WTC11 (cell line): Measurements from ENCODE around the gene SORCS2. TPM values are rescaled to one million over a fixed set of nuclear protein-coding genes. Genes with fewer than 3 reads are reported as not detected.

Experiments
- ATAC-seq: fragments of 200-7000 bp; cut with Tn5 transposase; 2 replicates; pipeline ENCODE4 v1.10.0; 2021; ENCODE audit warnings: mild to moderate bottlenecking, moderate library complexity
- CTCF ChIA-PET: fragments of 300-600 bp; sonication (Branson Sonifier 250); formaldehyde crosslinking; loops from one replicate; lab custom pipeline; 2021; ENCODE audit warnings: antibody characterized with exemption; lab: Charles Lee
- POLR2A ChIA-PET: fragments of 350-600 bp; sonication (Branson Sonifier 250); formaldehyde crosslinking; loops from one replicate; lab custom pipeline; 2021; ENCODE audit warnings: antibody characterized with exemption; lab: Charles Lee
- DNase-seq: peaks from one replicate; pipeline ENCODE4 v3.0.0; 2021; ENCODE audit warnings: low spot score
- H3K27ac Mint-ChIP-seq: 2 replicates; pipeline ENCODE4 v1.8.0; 2021; ENCODE audit warnings: mixed read lengths
- H3K27me3 Mint-ChIP-seq: 2 replicates; pipeline ENCODE4 v1.8.0; 2021; ENCODE audit warnings: low read depth, mild to moderate bottlenecking, moderate library complexity, mixed read lengths
- H3K36me3 Mint-ChIP-seq: 2 replicates; pipeline ENCODE4 v1.8.0; 2021; ENCODE audit warnings: mixed read lengths
- H3K4me1 Mint-ChIP-seq: 2 replicates; pipeline ENCODE4 v1.8.0; 2022; ENCODE audit warnings: mixed read lengths
- H3K4me3 Mint-ChIP-seq: 2 replicates; pipeline ENCODE4 v1.8.0; 2021; ENCODE audit warnings: mild to moderate bottlenecking, moderate library complexity, mixed read lengths
- H3K9me3 Mint-ChIP-seq: 2 replicates; pipeline ENCODE4 v1.8.0; 2021; ENCODE audit warnings: mixed read lengths
- ATF2 ChIP-seq: sonication (generic); formaldehyde crosslinking; IDR thresholded peaks from 2 replicates; pipeline ENCODE4 v1.8.1; 2022; ENCODE audit warnings: low read depth, missing genetic modification reagents, borderline replicate concordance
- E2F4 ChIP-seq: sonication (generic); formaldehyde crosslinking; IDR thresholded peaks from 2 replicates; pipeline ENCODE4 v1.8.1; 2022; ENCODE audit warnings: low read depth, mild to moderate bottlenecking, moderate library complexity, missing genetic modification reagents, borderline replicate concordance
- ESRRA ChIP-seq: sonication (generic); formaldehyde crosslinking; IDR thresholded peaks from 2 replicates; pipeline ENCODE4 v1.8.1; 2022; ENCODE audit warnings: mild to moderate bottlenecking, missing genetic modification reagents, borderline replicate concordance
- ETV6 ChIP-seq: sonication (generic); formaldehyde crosslinking; IDR thresholded peaks from 2 replicates; pipeline ENCODE4 v1.8.1; 2022; ENCODE audit warnings: mild to moderate bottlenecking, missing genetic modification reagents
- FOXJ3 ChIP-seq: sonication (generic); formaldehyde crosslinking; IDR thresholded peaks from 2 replicates; pipeline ENCODE4 v1.9.0; 2021; ENCODE audit warnings: missing genetic modification reagents, mild to moderate bottlenecking, borderline replicate concordance
- GTF2I ChIP-seq: fragments of 250-450 bp; sonication (Bioruptor Pico); conservative IDR thresholded peaks from 2 replicates; pipeline ENCODE4 v1.4.0; 2021; ENCODE audit warnings: mild to moderate bottlenecking
- HMGA2 ChIP-seq: fragments of 250-450 bp; sonication (Bioruptor Pico); IDR thresholded peaks from 2 replicates; pipeline ENCODE4 v1.4.0; 2021; ENCODE audit warnings: mild to moderate bottlenecking, moderate library complexity
- MXD4 ChIP-seq: fragments of 250-450 bp; sonication (Bioruptor Pico); IDR thresholded peaks from 2 replicates; pipeline ENCODE4 v1.8.0; 2021; ENCODE audit warnings: mild to moderate bottlenecking, moderate library complexity, borderline replicate concordance
- SOX15 ChIP-seq: fragments of 250-450 bp; sonication (Bioruptor Pico); IDR thresholded peaks from 2 replicates; pipeline ENCODE4 v1.9.0; 2021; ENCODE audit warnings: mild to moderate bottlenecking
- TEAD1 ChIP-seq: sonication (generic); formaldehyde crosslinking; IDR thresholded peaks from 2 replicates; pipeline ENCODE4 v1.8.0; 2022; ENCODE audit warnings: mild to moderate bottlenecking, missing genetic modification reagents
- TP53 ChIP-seq: sonication (generic); formaldehyde crosslinking; IDR thresholded peaks from 2 replicates; pipeline ENCODE4 v1.8.1; 2023; ENCODE audit warnings: mild to moderate bottlenecking, missing genetic modification reagents
- ZNF138 ChIP-seq: sonication (generic); formaldehyde crosslinking; conservative IDR thresholded peaks from 2 replicates; pipeline ENCODE4 v1.8.1; 2022; ENCODE audit warnings: mild to moderate bottlenecking, moderate library complexity, missing genetic modification reagents
- ZNF263 ChIP-seq: sonication (generic); formaldehyde crosslinking; IDR thresholded peaks from 2 replicates; pipeline ENCODE4 v1.8.1; 2022; ENCODE audit warnings: low read depth, mild to moderate bottlenecking, moderate library complexity, missing genetic modification reagents
- ZNF281 ChIP-seq: sonication (generic); formaldehyde crosslinking; IDR thresholded peaks from 2 replicates; pipeline ENCODE4 v1.8.0; 2023; ENCODE audit warnings: mild to moderate bottlenecking, missing genetic modification reagents
- ZSCAN18 ChIP-seq: fragments of 250-450 bp; sonication (Bioruptor Pico); IDR thresholded peaks from 2 replicates; pipeline ENCODE4 v2.1.2; 2022; ENCODE audit warnings: mild to moderate bottlenecking, moderate library complexity
- total RNA-seq: library from RNA; stranded (reverse); gene quantifications from 3 replicates; pipeline ENCODE4 v1.2.3, GENCODE V29; 2021
- TF ChIP-seq, protein P1 (sequence below): sonication (generic); formaldehyde crosslinking; IDR thresholded peaks from 2 replicates; pipeline ENCODE4 v1.8.1; 2023; ENCODE audit warnings: mild to moderate bottlenecking, missing genetic modification reagents
- TF ChIP-seq, protein P2 (sequence below): sonication (generic); formaldehyde crosslinking; IDR thresholded peaks from 2 replicates; pipeline ENCODE4 v1.8.1; 2023; ENCODE audit warnings: mild to moderate bottlenecking, missing genetic modification reagents, moderate library complexity
- TF ChIP-seq, protein P3 (sequence below): sonication (generic); formaldehyde crosslinking; conservative IDR thresholded peaks from 2 replicates; pipeline ENCODE4 v1.8.1; 2022; ENCODE audit warnings: mild to moderate bottlenecking, missing genetic modification reagents

The SORCS2 gene
- total RNA-seq, 1 experiment from 2014 or later = 6.6 TPM

GRCh38 chr4:7206385-7206784 lies 14.0 kb downstream of the SORCS2 start:
- Mint-ChIP-seq H3K27ac (peak overlapping the region; percentile 8; the same call in 1 of the 2 replicates), H3K36me3 (no peaks in the 10 kb centered on the region), H3K9me3 (0 out of 2 replicates have a peak, but pooled peaks cover 5% of the 10 kb centered on the region), H3K4me1 (peaks cover 43% of the 10 kb centered on the region), H3K4me3 (no peak overlapping the region), H3K27me3 (no peaks in the 10 kb centered on the region)
- ChIA-PET CTCF (interaction anchor here (0.8 to 3.6 kb wide), 8 partner anchors 12 to 135 kb away, joined by 3 to 17 read pairs (median 4); no protein-coding TSS in a partner anchor), POLR2A (interaction anchor here (0.6 kb wide), 1 partner anchor 1222 kb away, joined by 3 read pairs; no protein-coding TSS in a partner anchor)
- no peak for DNase-seq
- TF ChIP-seq, protein P1, sequence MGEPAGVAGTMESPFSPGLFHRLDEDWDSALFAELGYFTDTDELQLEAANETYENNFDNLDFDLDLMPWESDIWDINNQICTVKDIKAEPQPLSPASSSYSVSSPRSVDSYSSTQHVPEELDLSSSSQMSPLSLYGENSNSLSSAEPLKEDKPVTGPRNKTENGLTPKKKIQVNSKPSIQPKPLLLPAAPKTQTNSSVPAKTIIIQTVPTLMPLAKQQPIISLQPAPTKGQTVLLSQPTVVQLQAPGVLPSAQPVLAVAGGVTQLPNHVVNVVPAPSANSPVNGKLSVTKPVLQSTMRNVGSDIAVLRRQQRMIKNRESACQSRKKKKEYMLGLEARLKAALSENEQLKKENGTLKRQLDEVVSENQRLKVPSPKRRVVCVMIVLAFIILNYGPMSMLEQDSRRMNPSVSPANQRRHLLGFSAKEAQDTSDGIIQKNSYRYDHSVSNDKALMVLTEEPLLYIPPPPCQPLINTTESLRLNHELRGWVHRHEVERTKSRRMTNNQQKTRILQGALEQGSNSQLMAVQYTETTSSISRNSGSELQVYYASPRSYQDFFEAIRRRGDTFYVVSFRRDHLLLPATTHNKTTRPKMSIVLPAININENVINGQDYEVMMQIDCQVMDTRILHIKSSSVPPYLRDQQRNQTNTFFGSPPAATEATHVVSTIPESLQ = no peak
- TF ChIP-seq ZSCAN18 = no peak
- no peak for TF ChIP-seq ZNF138 (CRISPR knock-in tag)
- TF ChIP-seq TEAD1 (CRISPR knock-in tag) = no peak
- no peak for TF ChIP-seq ATF2 (CRISPR knock-in tag)
- TF ChIP-seq, protein P2, sequence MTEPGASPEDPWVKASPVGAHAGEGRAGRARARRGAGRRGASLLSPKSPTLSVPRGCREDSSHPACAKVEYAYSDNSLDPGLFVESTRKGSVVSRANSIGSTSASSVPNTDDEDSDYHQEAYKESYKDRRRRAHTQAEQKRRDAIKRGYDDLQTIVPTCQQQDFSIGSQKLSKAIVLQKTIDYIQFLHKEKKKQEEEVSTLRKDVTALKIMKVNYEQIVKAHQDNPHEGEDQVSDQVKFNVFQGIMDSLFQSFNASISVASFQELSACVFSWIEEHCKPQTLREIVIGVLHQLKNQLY = no peak
- no peak for TF ChIP-seq ETV6
- TF ChIP-seq, protein P3, sequence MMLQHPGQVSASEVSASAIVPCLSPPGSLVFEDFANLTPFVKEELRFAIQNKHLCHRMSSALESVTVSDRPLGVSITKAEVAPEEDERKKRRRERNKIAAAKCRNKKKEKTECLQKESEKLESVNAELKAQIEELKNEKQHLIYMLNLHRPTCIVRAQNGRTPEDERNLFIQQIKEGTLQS = no peak
- TF ChIP-seq ZNF263 (CRISPR knock-in tag) = no peak
- no peak for TF ChIP-seq ZNF281 (CRISPR knock-in tag)
- TF ChIP-seq TP53 = no peak
- no peak for TF ChIP-seq ESRRA (CRISPR knock-in tag)
- TF ChIP-seq HMGA2 = no peak
- TF ChIP-seq E2F4 (CRISPR knock-in tag) = no peak
- no peak for TF ChIP-seq MXD4 (CRISPR knock-in tag)
- TF ChIP-seq SOX15 (CRISPR knock-in tag) = no peak
- no peak for TF ChIP-seq GTF2I
- no peak for TF ChIP-seq FOXJ3 (CRISPR knock-in tag)
- ATAC-seq = no peak
